ENCODE data around the gene DNAJC15. TPM values are rescaled to one million over a fixed set of nuclear protein-coding genes. Genes with fewer than 3 reads are reported as not detected.
"Not testable (repeated sequence)": the region's sequence is repeated elsewhere in the genome, so short reads cannot be mapped to it uniquely, and the experiment has no call there.

Gene DNAJC15
- total RNA-seq, 1 experiment from 2014 or later, result 72.2 TPM

- Histone ChIP-seq H3K27me3 (replicated peaks; ENCODE audit: control insufficient read depth, insufficient read depth, low read length) (no peaks in the 10 kb centered on the region), H3K4me1 (peaks cover 83% of the 10 kb centered on the region), H3K4me3 (ENCODE audit: low read depth, low read length) (no peak overlapping the region), H3K9me3 (0 out of 2 replicates have a peak, but pooled peaks cover 3% of the 10 kb centered on the region), H3K36me3 (ENCODE audit: control insufficient read depth, insufficient read depth, low read length) (no peaks in the 10 kb centered on the region)
- DNase-seq, result no peak
- no peak for TF ChIP-seq CTCF (IDR thresholded peaks at IDR 0.05; ENCODE audit: insufficient read depth in 1 of 2, low read depth in 1 of 2, low read length in 1 of 2, severe bottlenecking in 1 of 2, unreplicated experiment in 1 of 2)
- Mint-ChIP-seq H3K4me3 (ENCODE audit: unreplicated experiment) (no peak overlapping the region), H3K36me3 (ENCODE audit: insufficient read depth, unreplicated experiment) (peaks cover 19% of the 10 kb centered on the region), H3K27me3 (ENCODE audit: insufficient read depth, unreplicated experiment) (no peaks in the 10 kb centered on the region), H3K27ac (ENCODE audit: unreplicated experiment) (peak overlapping the region; percentile 3), H3K4me1 (ENCODE audit: low read depth, unreplicated experiment) (peaks cover 70% of the 10 kb centered on the region), H3K9me3 (ENCODE audit: unreplicated experiment) (no peaks in the 10 kb centered on the region)
- POLR2A ChIA-PET, result interaction anchor here (0.9 kb wide), 1 partner anchor 12 kb away, joined by 3 read pairs; no protein-coding TSS in a partner anchor
- no TSS peak for BruUV-seq (replicated peaks)
- intact Hi-C loops (cut with micrococcal nuclease; ENCODE audit: unreplicated experiment), result loop anchor here (5.0 kb wide), 2 partner anchors 35 to 70 kb away; no protein-coding TSS in a partner anchor
- CTCF ChIA-PET, result interaction anchor here (0.5 kb wide), 1 partner anchor 12 kb away, joined by 3 read pairs; no protein-coding TSS in a partner anchor
Measured at GRCh38 chr13:43042410-43042921, 19.1 kb downstream of the DNAJC15 start.

- peaks cover 57% of the 10 kb centered on the region for H3K4me1 Mint-ChIP-seq (ENCODE audit: low read depth, unreplicated experiment)
- POLR2A ChIA-PET, result interaction anchor here (1.0 kb wide), 1 partner anchor 10 kb away, joined by 10 read pairs; no protein-coding TSS in a partner anchor
- Histone ChIP-seq H3K4me1 (peaks cover 81% of the 10 kb centered on the region), H3K9me3 (0 out of 2 replicates have a peak, but pooled peaks cover 3% of the 10 kb centered on the region), H3K27me3 (replicated peaks; ENCODE audit: control insufficient read depth, insufficient read depth, low read length) (no peaks in the 10 kb centered on the region), H3K4me3 (ENCODE audit: low read depth, low read length) (no peak overlapping the region), H3K36me3 (ENCODE audit: control insufficient read depth, insufficient read depth, low read length) (no peaks in the 10 kb centered on the region)
- no peaks in the 10 kb centered on the region for H3K9me3 Mint-ChIP-seq (ENCODE audit: unreplicated experiment)
- peaks cover 19% of the 10 kb centered on the region for H3K36me3 Mint-ChIP-seq (ENCODE audit: insufficient read depth, unreplicated experiment)
- H3K4me3 Mint-ChIP-seq (ENCODE audit: unreplicated experiment), result peak overlapping the region; percentile 5
- H3K27me3 Mint-ChIP-seq (ENCODE audit: insufficient read depth, unreplicated experiment), result no peaks in the 10 kb centered on the region
- BruUV-seq (replicated peaks), result TSS peak; percentile 4
- H3K27ac Mint-ChIP-seq (ENCODE audit: unreplicated experiment), result peak overlapping the region; percentile 82
- intact Hi-C loops (cut with micrococcal nuclease; ENCODE audit: unreplicated experiment), result loop anchor here (1.0 to 5.0 kb wide), 3 partner anchors 9 to 73 kb away; no protein-coding TSS in a partner anchor
- TF ChIP-seq CTCF (IDR thresholded peaks at IDR 0.05; ENCODE audit: insufficient read depth in 1 of 2, low read depth in 1 of 2, low read length in 1 of 2, severe bottlenecking in 1 of 2, unreplicated experiment in 1 of 2), result no peak
- DNase-seq, result no peak
- CTCF ChIA-PET, result no interaction called here
Measured at GRCh38 chr13:43044720-43045301, 21.4 kb downstream of the DNAJC15 start.

DNA sequence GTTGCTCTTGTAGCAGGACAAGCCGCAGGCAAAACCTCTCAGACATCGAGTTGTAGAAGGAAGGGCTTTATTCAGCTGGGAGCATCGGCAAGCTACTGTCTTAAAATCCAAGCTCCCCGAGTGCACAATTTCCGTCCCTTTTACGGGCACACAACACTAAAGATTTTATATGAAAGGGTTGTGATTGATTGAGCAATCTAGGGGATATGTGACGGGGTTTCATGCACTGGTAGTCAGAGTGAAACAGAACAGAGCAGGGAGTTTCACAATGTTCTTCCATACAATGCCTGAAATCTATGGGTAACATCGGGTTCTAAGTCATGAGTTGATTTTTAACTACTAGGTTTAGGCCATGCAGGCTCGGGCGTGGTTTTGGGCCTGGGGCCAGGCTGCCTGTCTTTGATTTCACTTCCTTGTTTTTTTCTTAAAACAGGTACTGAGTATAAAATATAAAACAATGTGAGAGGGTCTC is 22.0 kb downstream of the DNAJC15 start:
- H3K27me3 ChIP-seq (replicated peaks; ENCODE audit: control insufficient read depth, insufficient read depth, low read length); BruUV-seq (replicated peaks); H3K4me3 ChIP-seq (ENCODE audit: low read depth, low read length); H3K9me3 Mint-ChIP-seq (ENCODE audit: unreplicated experiment); H3K36me3 ChIP-seq (ENCODE audit: control insufficient read depth, insufficient read depth, low read length); H3K9me3 ChIP-seq; CTCF ChIA-PET; H3K27me3 Mint-ChIP-seq (ENCODE audit: insufficient read depth, unreplicated experiment): not testable (repeated sequence)
- peak; percentile 70 to 73 for DNase-seq
- POLR2A ChIA-PET, result interaction anchor here (1.0 kb wide), 1 partner anchor 10 kb away, joined by 10 read pairs; no protein-coding TSS in a partner anchor
- H3K36me3 Mint-ChIP-seq (ENCODE audit: insufficient read depth, unreplicated experiment), result peaks cover 17% of the 10 kb centered on the region
- intact Hi-C loops (cut with micrococcal nuclease; ENCODE audit: unreplicated experiment), result loop anchor here (1.0 kb wide), 1 partner anchor 9 kb away; no protein-coding TSS in a partner anchor
- peaks cover 77% of the 10 kb centered on the region for H3K4me1 ChIP-seq
- peaks cover 51% of the 10 kb centered on the region for H3K4me1 Mint-ChIP-seq (ENCODE audit: low read depth, unreplicated experiment)
- peak overlapping the region; percentile 5 for H3K4me3 Mint-ChIP-seq (ENCODE audit: unreplicated experiment)
- peak overlapping the region; percentile 82 for H3K27ac Mint-ChIP-seq (ENCODE audit: unreplicated experiment)

All from Caco-2 (cell line).